A673 (cell line): Measurements from ENCODE around the gene EIF5AL1. TPM values are rescaled to one million over a fixed set of nuclear protein-coding genes. Genes with fewer than 3 reads are reported as not detected.
"Not testable (repeated sequence)": the region's sequence is repeated elsewhere in the genome, so short reads cannot be mapped to it uniquely, and the experiment has no call there.

Source experiments
- Bru-seq: library from RNA; stranded (reverse); fragments of 400-500 nt; gene quantifications from one replicate; lab custom pipeline; 2021; lab: Mats Ljungman, UMichigan
- BruChase-seq, 2 experiments: library from RNA; stranded (reverse); fragments of 400-500 nt; gene quantifications; one replicate each; lab custom pipeline; 2021; lab: Mats Ljungman, UMichigan
- BruUV-seq: library from RNA; stranded (reverse); fragments of 400-500 nt; replicated peaks from 2 replicates; lab custom pipeline; 2021; lab: Mats Ljungman, UMichigan
- CTCF ChIA-PET: fragments of 300-600 bp; sonication (Branson Sonifier 250); formaldehyde crosslinking; loops from one replicate; lab custom pipeline; 2022; ENCODE audit warnings: antibody characterized with exemption; lab: Charles Lee
- POLR2A ChIA-PET: fragments of 300-600 bp; sonication (Branson Sonifier 250); formaldehyde crosslinking; loops from one replicate; lab custom pipeline; 2022; ENCODE audit warnings: antibody characterized with exemption; ENCODE audit not compliant: low non-redundant PET; lab: Charles Lee
- DNase-seq: peaks from one replicate; pipeline ENCODE4 v3.0.0-alpha.2; 2015; ENCODE audit warnings: low spot score
- H3K27ac ChIP-seq: fragments of 200-600 bp; sonication (generic); 2 replicates; pipeline ENCODE4 v1.5.1; 2016; ENCODE audit warnings: mixed run types, low read depth, mild to moderate bottlenecking, mixed read lengths, antibody characterized with exemption, low read length; ENCODE audit not compliant: poor library complexity, severe bottlenecking
- H3K27me3 ChIP-seq: fragments of 200-600 bp; sonication (generic); replicated peaks from 2 replicates; pipeline ENCODE4 v1.6.1; 2017; ENCODE audit warnings: mixed run types, low read depth, mild to moderate bottlenecking, mixed read lengths, antibody characterized with exemption, low read length; ENCODE audit not compliant: insufficient read depth, poor library complexity
- H3K36me3 ChIP-seq: fragments of 200-600 bp; sonication (generic); 2 replicates; pipeline ENCODE4 v1.6.1; 2016; ENCODE audit warnings: mixed run types, mild to moderate bottlenecking, mixed read lengths, antibody characterized with exemption, low read length; ENCODE audit not compliant: insufficient read depth, poor library complexity, severe bottlenecking
- H3K4me1 ChIP-seq: fragments of 200-600 bp; sonication (generic); 2 replicates; pipeline ENCODE4 v1.6.1; 2017; ENCODE audit warnings: mixed run types, mild to moderate bottlenecking, mixed read lengths, antibody characterized with exemption, low read length; ENCODE audit not compliant: insufficient read depth, poor library complexity, severe bottlenecking
- H3K4me3 ChIP-seq: fragments of 200-600 bp; sonication (generic); 2 replicates; pipeline ENCODE4 v1.5.1; 2016; ENCODE audit warnings: low read depth, mixed run types, mild to moderate bottlenecking, mixed read lengths, low read length; ENCODE audit not compliant: poor library complexity, severe bottlenecking
- H3K9me3 ChIP-seq: fragments of 200-600 bp; sonication (generic); 2 replicates; pipeline ENCODE4 v1.6.1; 2016; ENCODE audit warnings: mixed run types, low read depth, mild to moderate bottlenecking, mixed read lengths, antibody characterized with exemption, low read length; ENCODE audit not compliant: poor library complexity, severe bottlenecking
- EZH2 ChIP-seq: fragments of 200-600 bp; sonication (generic); IDR thresholded peaks from 2 replicates; pipeline ENCODE4 v1.6.1; 2017; ENCODE audit warnings: borderline replicate concordance, low read depth, mild to moderate bottlenecking, mixed read lengths, antibody characterized with exemption, low read length; ENCODE audit not compliant: poor library complexity, severe bottlenecking
- intact Hi-C: fragments of 100-400 bp; cut with micrococcal nuclease; formaldehyde crosslinking; loops from one replicate; pipeline ENCODE4 v1.10.0; 2022; ENCODE audit not compliant: unreplicated experiment
- long read RNA-seq: library from polyadenylated mRNA; stranded (forward); transcript quantifications from one replicate; pipeline ENCODE4 v2.0.0, GENCODE V29; 2022
- total RNA-seq: library from RNA; stranded (reverse); gene quantifications from 2 replicates; pipeline ENCODE4 v1.2.3, GENCODE V29; 2021
- TF ChIP-seq, protein P1 (sequence below): fragments of 300-800, 200-600 bp; sonication (generic); conservative IDR thresholded peaks from 2 replicates; pipeline ENCODE4 v1.5.1; 2017; ENCODE audit warnings: low read depth, mild to moderate bottlenecking, antibody characterized with exemption, low read length, moderate library complexity, mixed read lengths

Gene EIF5AL1
- total RNA-seq: 2.7 and 3.1 TPM in 2 replicates
- Bru-seq, nascent RNA: percentile 19 among the genes with signal in this experiment
- percentile 22 among the genes with signal in this experiment for BruChase-seq, experiment 1, labeled RNA remaining after a 2-hour chase
- percentile 33 among the genes with signal in this experiment for BruChase-seq, experiment 2, labeled RNA remaining after a 6-hour chase
- long read RNA-seq: 0 reads

DNA sequence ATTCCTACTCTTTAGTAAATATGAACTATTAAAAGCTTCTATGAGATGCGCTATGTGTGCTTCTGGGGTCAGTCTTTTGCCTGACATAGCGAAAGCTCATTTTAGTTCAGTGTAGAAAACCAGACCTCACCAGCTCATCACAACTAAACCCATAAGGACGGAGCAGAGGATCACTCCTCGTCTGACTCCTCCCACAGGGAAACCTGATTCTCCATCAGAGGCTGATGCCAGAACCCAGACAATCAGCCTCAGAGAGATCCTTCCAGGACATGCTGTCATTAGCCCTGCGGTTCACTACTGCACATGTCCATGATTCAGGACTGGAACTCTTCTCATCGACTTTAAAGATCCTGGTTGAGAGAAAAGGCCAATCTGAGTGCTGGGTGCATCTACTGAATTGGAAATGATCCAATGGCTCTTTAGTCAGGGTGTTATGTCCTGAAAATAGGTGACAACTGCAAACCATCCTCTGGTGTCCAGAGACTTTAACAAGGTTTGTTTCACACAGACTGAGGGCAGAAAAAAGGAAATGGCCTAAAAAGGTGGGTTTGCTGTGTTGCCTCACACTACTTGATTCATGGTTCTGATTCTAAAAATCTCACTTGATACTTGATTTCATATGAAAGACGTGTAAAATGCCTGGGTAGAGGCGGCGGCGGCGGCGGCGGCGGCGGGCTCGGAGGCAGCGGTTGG is at the start of gene EIF5AL1:
Gene EIF5AL1, plus strand, starts transcription at position 643 of the 693 bp plus-strand sequence. CDS start 117 bp downstream, outside the sequence.
- H3K4me3 ChIP-seq, BruUV-seq, CTCF ChIA-PET, H3K27ac ChIP-seq, DNase-seq, intact Hi-C loops, H3K27me3 ChIP-seq, POLR2A ChIA-PET, H3K4me1 ChIP-seq, H3K36me3 ChIP-seq, H3K9me3 ChIP-seq: not testable (repeated sequence)

- no peaks in the 10 kb centered on the region for H3K9me3 ChIP-seq
- no peak for DNase-seq
- TF ChIP-seq, protein P1, sequence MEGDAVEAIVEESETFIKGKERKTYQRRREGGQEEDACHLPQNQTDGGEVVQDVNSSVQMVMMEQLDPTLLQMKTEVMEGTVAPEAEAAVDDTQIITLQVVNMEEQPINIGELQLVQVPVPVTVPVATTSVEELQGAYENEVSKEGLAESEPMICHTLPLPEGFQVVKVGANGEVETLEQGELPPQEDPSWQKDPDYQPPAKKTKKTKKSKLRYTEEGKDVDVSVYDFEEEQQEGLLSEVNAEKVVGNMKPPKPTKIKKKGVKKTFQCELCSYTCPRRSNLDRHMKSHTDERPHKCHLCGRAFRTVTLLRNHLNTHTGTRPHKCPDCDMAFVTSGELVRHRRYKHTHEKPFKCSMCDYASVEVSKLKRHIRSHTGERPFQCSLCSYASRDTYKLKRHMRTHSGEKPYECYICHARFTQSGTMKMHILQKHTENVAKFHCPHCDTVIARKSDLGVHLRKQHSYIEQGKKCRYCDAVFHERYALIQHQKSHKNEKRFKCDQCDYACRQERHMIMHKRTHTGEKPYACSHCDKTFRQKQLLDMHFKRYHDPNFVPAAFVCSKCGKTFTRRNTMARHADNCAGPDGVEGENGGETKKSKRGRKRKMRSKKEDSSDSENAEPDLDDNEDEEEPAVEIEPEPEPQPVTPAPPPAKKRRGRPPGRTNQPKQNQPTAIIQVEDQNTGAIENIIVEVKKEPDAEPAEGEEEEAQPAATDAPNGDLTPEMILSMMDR: no peak
- no peak for TF ChIP-seq EZH2
- CTCF ChIA-PET: interaction anchor here (0.6 kb wide), 1 partner anchor 8 kb away, joined by 3 read pairs; no protein-coding TSS in a partner anchor
- no peaks in the 10 kb centered on the region for H3K36me3 ChIP-seq
- H3K4me1 ChIP-seq: no peaks in the 10 kb centered on the region
- POLR2A ChIA-PET: no interaction called here
- no peak overlapping the region for H3K4me3 ChIP-seq
- H3K27me3 ChIP-seq: no peaks in the 10 kb centered on the region
- BruUV-seq: no TSS peak
- H3K27ac ChIP-seq: no peak overlapping the region
- intact Hi-C loops: no loop called here
Observed at GRCh38 chr10:79463578-79464496, 48.5 kb upstream of the EIF5AL1 start.

GRCh38 chr10:79465341-79465740 is 47.0 kb upstream of the EIF5AL1 start:
- no peaks in the 10 kb centered on the region for H3K27me3 ChIP-seq
- POLR2A ChIA-PET: no interaction called here
- no peak overlapping the region for H3K27ac ChIP-seq
- H3K4me1 ChIP-seq: no peaks in the 10 kb centered on the region
- no peaks in the 10 kb centered on the region for H3K9me3 ChIP-seq
- no peaks in the 10 kb centered on the region for H3K36me3 ChIP-seq
- intact Hi-C loops: loop anchor here (5.0 kb wide), 1 partner anchor 63 kb away; no protein-coding TSS in a partner anchor
- no peak overlapping the region for H3K4me3 ChIP-seq
- TF ChIP-seq, protein P1: no peak
- TF ChIP-seq EZH2: no peak
- CTCF ChIA-PET: no interaction called here
- no peak for DNase-seq
- BruUV-seq: no TSS peak
